ENCODE measurements around the gene RHAG.

The RHAG gene

DNA sequence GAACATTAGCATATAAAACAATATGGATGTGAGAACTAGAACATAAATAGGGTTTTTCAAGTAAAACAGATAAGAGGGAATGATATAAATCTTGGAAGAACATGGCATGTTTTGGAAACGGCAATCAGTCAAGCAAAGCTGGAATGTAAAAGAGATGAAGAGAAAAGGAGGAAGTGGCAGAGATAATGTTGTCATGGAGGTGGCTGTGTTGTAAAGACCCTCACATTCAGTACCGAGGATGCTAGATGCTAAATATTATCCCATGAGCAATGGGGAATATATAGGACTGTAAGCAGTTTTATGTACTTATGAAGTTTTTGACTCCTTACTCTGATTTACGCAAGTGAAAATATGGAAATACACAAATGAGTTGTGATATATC is 702 bp upstream of the RHAG start:
- Histone ChIP-seq H3K36me3 (ENCODE audit: control insufficient read depth, low read length) (no peaks in the 10 kb centered on the region), H3K79me2 (ENCODE audit: control insufficient read depth, low read length) (no peaks in the 10 kb centered on the region), H3F3A (ENCODE audit: control insufficient read depth, insufficient read depth) (no peaks in the 10 kb centered on the region), H3K9me3 (ENCODE audit: control insufficient read depth, insufficient read depth, low read length) (no peaks in the 10 kb centered on the region), H3K27me3 (ENCODE audit: control insufficient read depth, low read length) (no peaks in the 10 kb centered on the region), H3K9me2 (replicated peaks; ENCODE audit: control insufficient read depth, low read length) (no peaks in the 10 kb centered on the region), H3K4me1 (ENCODE audit: control insufficient read depth, low read length) (no peaks in the 10 kb centered on the region), H4K20me1 (ENCODE audit: control insufficient read depth, insufficient read depth, low read depth, low read length) (no peaks in the 10 kb centered on the region), H3K4me3 (ENCODE audit: low read length) (no peak overlapping the region), H3K4me2 (ENCODE audit: low read length) (no peak overlapping the region), H3K27ac (ENCODE audit: low read depth, low read length) (no peak overlapping the region)
- TF ChIP-seq, protein P1, sequence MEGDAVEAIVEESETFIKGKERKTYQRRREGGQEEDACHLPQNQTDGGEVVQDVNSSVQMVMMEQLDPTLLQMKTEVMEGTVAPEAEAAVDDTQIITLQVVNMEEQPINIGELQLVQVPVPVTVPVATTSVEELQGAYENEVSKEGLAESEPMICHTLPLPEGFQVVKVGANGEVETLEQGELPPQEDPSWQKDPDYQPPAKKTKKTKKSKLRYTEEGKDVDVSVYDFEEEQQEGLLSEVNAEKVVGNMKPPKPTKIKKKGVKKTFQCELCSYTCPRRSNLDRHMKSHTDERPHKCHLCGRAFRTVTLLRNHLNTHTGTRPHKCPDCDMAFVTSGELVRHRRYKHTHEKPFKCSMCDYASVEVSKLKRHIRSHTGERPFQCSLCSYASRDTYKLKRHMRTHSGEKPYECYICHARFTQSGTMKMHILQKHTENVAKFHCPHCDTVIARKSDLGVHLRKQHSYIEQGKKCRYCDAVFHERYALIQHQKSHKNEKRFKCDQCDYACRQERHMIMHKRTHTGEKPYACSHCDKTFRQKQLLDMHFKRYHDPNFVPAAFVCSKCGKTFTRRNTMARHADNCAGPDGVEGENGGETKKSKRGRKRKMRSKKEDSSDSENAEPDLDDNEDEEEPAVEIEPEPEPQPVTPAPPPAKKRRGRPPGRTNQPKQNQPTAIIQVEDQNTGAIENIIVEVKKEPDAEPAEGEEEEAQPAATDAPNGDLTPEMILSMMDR (IDR thresholded peaks at IDR 0.05; ENCODE audit: low read depth, low read length, poor library complexity, severe bottlenecking), result no peak
- TF ChIP-seq EZH2phosphoT487 (IDR thresholded peaks at IDR 0.05; ENCODE audit: borderline replicate concordance, low read length), result no peak

DNA sequence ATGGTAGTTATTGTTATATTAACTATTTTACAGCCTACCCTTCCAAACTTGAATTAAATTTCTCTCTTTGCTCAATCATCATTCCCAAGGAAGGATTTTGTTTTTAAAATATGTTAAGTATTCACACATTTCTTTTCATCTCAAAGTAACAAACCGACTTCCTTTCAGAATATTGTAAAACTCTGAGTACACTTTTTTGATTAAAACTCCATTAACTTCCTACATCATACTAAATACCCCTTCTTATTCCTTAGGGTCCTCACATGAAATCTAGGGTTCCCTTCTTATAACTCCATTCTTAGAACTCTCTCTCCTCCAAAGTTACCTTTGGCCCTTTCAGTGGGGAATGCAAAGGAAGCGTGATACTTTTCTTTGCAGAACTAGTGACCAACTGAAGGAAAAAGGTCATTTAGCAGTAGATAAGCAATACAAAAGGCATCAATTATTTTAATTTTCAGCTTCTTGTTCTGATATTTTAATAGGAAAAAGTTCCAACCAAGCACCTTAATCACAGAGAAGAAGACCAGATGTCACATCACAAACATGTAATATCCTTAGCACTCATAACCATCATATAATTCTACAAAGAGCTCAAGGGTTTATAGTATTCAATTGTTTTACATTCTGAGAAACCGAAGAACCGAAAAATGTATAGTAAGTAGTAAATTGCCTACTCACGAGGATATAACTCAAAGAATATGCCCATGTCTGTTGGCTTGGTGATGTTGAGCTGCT is 494 bp downstream of the RHAG start:
- Histone ChIP-seq H3K36me3 (ENCODE audit: control insufficient read depth, low read length) (no peaks in the 10 kb centered on the region), H3K27me3 (ENCODE audit: control insufficient read depth, low read length) (no peaks in the 10 kb centered on the region), H3K4me1 (ENCODE audit: control insufficient read depth, low read length) (no peaks in the 10 kb centered on the region), H3K27ac (ENCODE audit: low read depth, low read length) (no peak overlapping the region), H3K4me3 (ENCODE audit: low read length) (no peak overlapping the region), H3K4me2 (ENCODE audit: low read length) (no peak overlapping the region), H3K9me2 (replicated peaks; ENCODE audit: control insufficient read depth, low read length) (no peaks in the 10 kb centered on the region), H3K79me2 (ENCODE audit: control insufficient read depth, low read length) (no peaks in the 10 kb centered on the region), H3F3A (ENCODE audit: control insufficient read depth, insufficient read depth) (no peaks in the 10 kb centered on the region), H3K9me3 (ENCODE audit: control insufficient read depth, insufficient read depth, low read length) (no peaks in the 10 kb centered on the region), H4K20me1 (ENCODE audit: control insufficient read depth, insufficient read depth, low read depth, low read length) (no peaks in the 10 kb centered on the region)
- TF ChIP-seq, protein P1 (IDR thresholded peaks at IDR 0.05; ENCODE audit: low read depth, low read length, poor library complexity, severe bottlenecking), result no peak
- TF ChIP-seq EZH2phosphoT487 (IDR thresholded peaks at IDR 0.05; ENCODE audit: borderline replicate concordance, low read length), result no peak

- TF ChIP-seq EZH2phosphoT487 (IDR thresholded peaks at IDR 0.05; ENCODE audit: borderline replicate concordance, low read length), result no peak
- TF ChIP-seq, protein P1 (IDR thresholded peaks at IDR 0.05; ENCODE audit: low read depth, low read length, poor library complexity, severe bottlenecking), result no peak
- Histone ChIP-seq H3K27ac (ENCODE audit: low read depth, low read length) (no peak overlapping the region), H3K9me2 (replicated peaks; ENCODE audit: control insufficient read depth, low read length) (no peaks in the 10 kb centered on the region), H3F3A (ENCODE audit: control insufficient read depth, insufficient read depth) (no peaks in the 10 kb centered on the region), H4K20me1 (ENCODE audit: control insufficient read depth, insufficient read depth, low read depth, low read length) (no peaks in the 10 kb centered on the region), H3K9me3 (ENCODE audit: control insufficient read depth, insufficient read depth, low read length) (no peaks in the 10 kb centered on the region), H3K36me3 (ENCODE audit: control insufficient read depth, low read length) (no peaks in the 10 kb centered on the region), H3K4me3 (ENCODE audit: low read length) (no peak overlapping the region), H3K27me3 (ENCODE audit: control insufficient read depth, low read length) (no peaks in the 10 kb centered on the region), H3K4me2 (ENCODE audit: low read length) (no peak overlapping the region), H3K4me1 (ENCODE audit: control insufficient read depth, low read length) (no peaks in the 10 kb centered on the region), H3K79me2 (ENCODE audit: control insufficient read depth, low read length) (no peaks in the 10 kb centered on the region)
Observed at GRCh38 chr6:49635480-49635879, 1.2 kb downstream of the RHAG start.
